Smooth muscle cell (in vitro differentiated cells): ENCODE results near the gene NAV2. TPM values are rescaled to one million over a fixed set of nuclear protein-coding genes. Genes with fewer than 3 reads are reported as not detected.

Experiments
- DNase-seq: peaks from one replicate; lab custom pipeline; 2025; ENCODE audit not compliant: unreplicated experiment; lab: John Stamatoyannopoulos, UW
- H2AFZ ChIP-seq: fragments of 200-600 bp; sonication (generic); 2 replicates; pipeline ENCODE4 v1.6.0; 2016; ENCODE audit warnings: antibody characterized with exemption, low read depth, mild to moderate bottlenecking
- H3F3A ChIP-seq: fragments of 200-600 bp; sonication (generic); 2 replicates; pipeline ENCODE4 v1.6.0; 2017; ENCODE audit warnings: antibody characterized with exemption, low read depth
- H3K27ac ChIP-seq: fragments of 200-600 bp; sonication (generic); 2 replicates; pipeline ENCODE4 v1.5.1; 2016; ENCODE audit warnings: low read depth, mild to moderate bottlenecking
- H3K27me3 ChIP-seq: fragments of 200-600 bp; sonication (generic); 2 replicates; pipeline ENCODE4 v1.6.1; 2016; ENCODE audit warnings: low read depth, mild to moderate bottlenecking
- H3K36me3 ChIP-seq: fragments of 200-600 bp; sonication (generic); 2 replicates; pipeline ENCODE4 v1.5.1; 2016; ENCODE audit warnings: low read depth
- H3K4me1 ChIP-seq: fragments of 200-600 bp; sonication (generic); 2 replicates; pipeline ENCODE4 v1.5.1; 2016; ENCODE audit warnings: low read depth
- H3K4me2 ChIP-seq: fragments of 200-600 bp; sonication (generic); 2 replicates; pipeline ENCODE4 v1.6.0; 2016; ENCODE audit warnings: mild to moderate bottlenecking
- H3K4me3 ChIP-seq: fragments of 200-600 bp; sonication (generic); 2 replicates; pipeline ENCODE4 v1.5.1; 2016; ENCODE audit warnings: mild to moderate bottlenecking
- H3K79me2 ChIP-seq: fragments of 200-600 bp; sonication (generic); 2 replicates; pipeline ENCODE4 v1.6.0; 2016; ENCODE audit warnings: low read depth, mild to moderate bottlenecking
- H3K9ac ChIP-seq: fragments of 200-600 bp; sonication (generic); 2 replicates; pipeline ENCODE4 v1.6.0; 2016; ENCODE audit warnings: low read depth
- H3K9me3 ChIP-seq: fragments of 200-600 bp; sonication (generic); replicated peaks from 2 replicates; pipeline ENCODE4 v1.5.1; 2016; ENCODE audit warnings: low read depth
- H4K20me1 ChIP-seq: fragments of 200-600 bp; sonication (generic); 2 replicates; pipeline ENCODE4 v1.6.0; 2016; ENCODE audit warnings: low read depth
- WGBS: methylation state at CpG from one replicate; pipeline ENCODE4 v1.1.7; 2016; ENCODE audit warnings: low lambda C conversion rate; 5-methylcytosine and 5-hydroxymethylcytosine counted together
- polyA plus RNA-seq: library from polyadenylated mRNA; unstranded; fragments of >200 nt; fragmentation: Nextera tagmentation; extraction: Ambion mirVana; gene quantifications from 2 replicates; pipeline ENCODE4 v1.2.1, GENCODE V29; 2016
- total RNA-seq: library from RNA; depleted of rRNA; stranded (reverse); fragments of >200 nt; gene quantifications from 2 replicates; pipeline ENCODE4 v1.2.3, GENCODE V29; 2014
- TF ChIP-seq, protein P1 (sequence below): fragments of 200-600 bp; sonication (generic); IDR thresholded peaks from 2 replicates; pipeline ENCODE4 v1.5.1; 2017; ENCODE audit warnings: borderline replicate concordance, mild to moderate bottlenecking, antibody characterized with exemption; ENCODE audit not compliant: insufficient read depth, poor library complexity, severe bottlenecking

The NAV2 gene
- total and polyA plus RNA-seq, 2 experiments from 2014 or later = 14.1 to 67.5 TPM

DNA sequence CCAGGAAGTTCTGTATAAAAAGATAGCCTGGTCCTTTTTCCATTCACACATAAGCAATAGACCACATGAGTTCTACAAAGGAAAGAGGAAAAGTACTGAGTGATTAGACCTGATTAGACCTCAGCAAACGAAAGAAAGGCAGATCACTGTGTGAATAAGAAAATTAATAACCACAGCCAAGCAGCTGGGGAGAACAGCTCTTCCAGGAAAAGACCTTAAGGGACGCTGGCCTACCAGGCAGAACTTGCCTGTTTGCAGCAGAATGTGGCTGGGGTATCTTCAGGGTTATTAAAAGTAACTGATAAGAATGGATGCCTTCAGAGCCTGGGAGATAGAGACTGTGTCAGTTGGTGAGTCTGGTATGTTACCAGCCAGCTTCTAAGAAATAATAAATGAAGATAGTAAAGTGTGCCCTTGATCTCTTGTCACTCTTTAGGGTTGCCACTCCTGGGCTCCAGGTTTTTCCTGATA, 274.7 kb downstream of the NAV2 start:
- Histone ChIP-seq H3K4me2 (peak overlapping the region; percentile 63), H2AFZ (peak overlapping the region; percentile 57), H3K4me3 (no peak overlapping the region), H3K9ac (peak overlapping the region; percentile 4), H3K9me3 (no peaks in the 10 kb centered on the region), H3K27me3 (no peaks in the 10 kb centered on the region), H3F3A (peaks cover 27% of the 10 kb centered on the region), H3K4me1 (peaks cover 29% of the 10 kb centered on the region), H3K27ac (peak overlapping the region; percentile 66), H3K36me3 (no peaks in the 10 kb centered on the region), H4K20me1 (no peaks in the 10 kb centered on the region), H3K79me2 (no peaks in the 10 kb centered on the region)
- WGBS = 2% methylated on average over 2 of the region's 2 CpGs
- DNase-seq = no peak
- TF ChIP-seq, protein P1, sequence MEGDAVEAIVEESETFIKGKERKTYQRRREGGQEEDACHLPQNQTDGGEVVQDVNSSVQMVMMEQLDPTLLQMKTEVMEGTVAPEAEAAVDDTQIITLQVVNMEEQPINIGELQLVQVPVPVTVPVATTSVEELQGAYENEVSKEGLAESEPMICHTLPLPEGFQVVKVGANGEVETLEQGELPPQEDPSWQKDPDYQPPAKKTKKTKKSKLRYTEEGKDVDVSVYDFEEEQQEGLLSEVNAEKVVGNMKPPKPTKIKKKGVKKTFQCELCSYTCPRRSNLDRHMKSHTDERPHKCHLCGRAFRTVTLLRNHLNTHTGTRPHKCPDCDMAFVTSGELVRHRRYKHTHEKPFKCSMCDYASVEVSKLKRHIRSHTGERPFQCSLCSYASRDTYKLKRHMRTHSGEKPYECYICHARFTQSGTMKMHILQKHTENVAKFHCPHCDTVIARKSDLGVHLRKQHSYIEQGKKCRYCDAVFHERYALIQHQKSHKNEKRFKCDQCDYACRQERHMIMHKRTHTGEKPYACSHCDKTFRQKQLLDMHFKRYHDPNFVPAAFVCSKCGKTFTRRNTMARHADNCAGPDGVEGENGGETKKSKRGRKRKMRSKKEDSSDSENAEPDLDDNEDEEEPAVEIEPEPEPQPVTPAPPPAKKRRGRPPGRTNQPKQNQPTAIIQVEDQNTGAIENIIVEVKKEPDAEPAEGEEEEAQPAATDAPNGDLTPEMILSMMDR = no peak

DNA sequence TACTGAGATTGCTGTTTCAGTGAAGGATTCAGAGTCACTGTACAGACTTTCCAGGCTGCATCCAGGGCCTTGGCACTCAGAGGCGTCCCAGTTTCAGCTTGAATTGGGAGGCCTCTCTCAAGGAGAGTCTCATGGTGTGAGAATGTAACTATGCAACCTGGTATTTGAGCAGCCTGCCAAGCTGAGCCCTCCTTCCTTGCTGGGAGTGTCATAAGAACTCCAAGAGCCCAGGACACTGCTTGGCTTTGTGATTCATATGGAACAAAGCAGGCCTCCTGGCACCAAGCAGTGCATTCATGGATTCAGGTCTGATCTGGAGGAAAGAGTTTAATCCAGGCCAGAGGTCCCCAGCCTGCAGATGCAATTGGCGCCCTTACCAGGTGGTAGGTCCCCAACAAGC, 276.0 kb downstream of the NAV2 start:
- Histone ChIP-seq H3K9me3 (no peaks in the 10 kb centered on the region), H3K4me3 (no peak overlapping the region), H3K36me3 (no peaks in the 10 kb centered on the region), H3K4me1 (peaks cover 29% of the 10 kb centered on the region), H2AFZ (no peak overlapping the region), H3K9ac (no peak overlapping the region), H4K20me1 (no peaks in the 10 kb centered on the region), H3F3A (peaks cover 24% of the 10 kb centered on the region), H3K27ac (peak overlapping the region; percentile 66), H3K27me3 (no peaks in the 10 kb centered on the region), H3K79me2 (no peaks in the 10 kb centered on the region), H3K4me2 (no peak overlapping the region)
- DNase-seq = no peak
- 35% methylated on average over 2 of the region's 2 CpGs for WGBS
- TF ChIP-seq, protein P1 = no peak

DNA sequence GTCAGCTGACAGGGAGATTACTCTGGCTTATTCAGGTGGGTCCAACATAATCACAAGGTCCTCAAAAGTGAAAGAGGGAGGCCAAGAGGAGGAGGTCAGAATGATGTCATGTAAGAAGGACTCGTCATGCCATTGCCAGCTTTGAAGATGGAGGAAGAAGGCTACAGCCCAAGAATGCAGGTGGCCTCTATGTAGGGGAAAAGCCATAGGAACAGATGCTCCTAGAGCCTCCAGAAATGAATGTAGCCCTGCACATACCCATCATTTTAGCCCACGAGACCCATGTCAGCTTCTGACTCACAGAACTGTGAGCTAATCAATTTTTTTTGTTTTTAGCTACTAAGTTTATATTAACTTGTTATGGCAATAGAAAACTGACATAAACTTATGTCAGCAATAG, 276.6 kb downstream of the NAV2 start:
- Histone ChIP-seq H2AFZ (no peak overlapping the region), H3K4me1 (peaks cover 29% of the 10 kb centered on the region), H4K20me1 (no peaks in the 10 kb centered on the region), H3K27ac (no peak overlapping the region), H3K27me3 (no peaks in the 10 kb centered on the region), H3K4me3 (no peak overlapping the region), H3K4me2 (no peak overlapping the region), H3F3A (peaks cover 20% of the 10 kb centered on the region), H3K79me2 (no peaks in the 10 kb centered on the region), H3K9ac (no peak overlapping the region), H3K36me3 (no peaks in the 10 kb centered on the region), H3K9me3 (no peaks in the 10 kb centered on the region)
- WGBS = 97% methylated on average over 2 of the region's 2 CpGs
- no peak for DNase-seq
- TF ChIP-seq, protein P1 = no peak

DNA sequence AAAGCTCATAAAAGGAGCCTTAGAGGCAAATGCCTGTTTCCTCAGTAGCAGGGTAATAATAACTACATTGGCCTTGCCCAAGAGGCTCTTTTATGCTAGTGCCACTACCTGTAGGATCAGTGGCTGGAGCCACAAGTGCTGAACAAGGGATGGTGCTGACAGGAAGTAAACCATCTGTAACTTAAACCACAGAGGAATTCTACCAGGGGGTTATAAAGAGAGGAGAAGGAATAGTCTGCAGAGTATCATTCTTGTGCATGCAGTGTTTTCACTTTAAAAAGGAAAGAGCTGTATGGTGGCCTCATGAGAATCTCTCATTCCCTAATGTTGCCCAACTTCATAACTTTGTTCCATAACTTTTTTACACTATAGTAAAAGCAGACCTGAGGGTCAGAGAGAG, 279.5 kb downstream of the NAV2 start:
- H3K9ac ChIP-seq = no peak overlapping the region
- H2AFZ ChIP-seq = no peak overlapping the region
- peak overlapping the region; percentile 17 for H3K27ac ChIP-seq
- H3K4me3 ChIP-seq = no peak overlapping the region
- H3K4me2 ChIP-seq = no peak overlapping the region
- TF ChIP-seq, protein P1 = no peak
- peaks cover 18% of the 10 kb centered on the region for H3F3A ChIP-seq
- no peaks in the 10 kb centered on the region for H3K36me3 ChIP-seq
- no peak for DNase-seq
- H3K79me2 ChIP-seq = no peaks in the 10 kb centered on the region
- H3K4me1 ChIP-seq = peaks cover 16% of the 10 kb centered on the region
- no peaks in the 10 kb centered on the region for H4K20me1 ChIP-seq
- H3K9me3 ChIP-seq = no peaks in the 10 kb centered on the region
- no peaks in the 10 kb centered on the region for H3K27me3 ChIP-seq
